ENCODE results near the gene ZNF518B.

GRCh38 chr4:10454726-10455125 is 2.5 kb downstream of the ZNF518B start:
- no peak for TF ChIP-seq CTCF (IDR thresholded peaks at IDR 0.05; ENCODE audit: insufficient read depth, low read length, poor library complexity, severe bottlenecking)
- no peak for TF ChIP-seq EZH2phosphoT487 (conservative IDR thresholded peaks at IDR 0.05; ENCODE audit: low read length)

All from SU-DHL-6 (cell line).